ENCODE data around the gene KLF13.

Gene KLF13

GRCh38 chr15:31280046-31280830 is 46.4 kb upstream of the KLF13 start:
- H3K4me3 ChIP-seq (replicated peaks in 1 of 2; ENCODE audit: low read depth in 2 of 2, low read length in 2 of 2): no peak overlapping the region
- no peak for TF ChIP-seq CTCF (IDR thresholded peaks at IDR 0.05; ENCODE audit: low read depth, low read length)
- DNase-seq (ENCODE audit: low read depth in 2 of 2): peak in 1 of 2 donors; percentile 11

- no peak for DNase-seq (ENCODE audit: low read depth in 2 of 2)
- TF ChIP-seq CTCF (IDR thresholded peaks at IDR 0.05; ENCODE audit: low read depth, low read length): no peak
- no peak overlapping the region for H3K4me3 ChIP-seq (replicated peaks in 1 of 2; ENCODE audit: low read depth in 2 of 2, low read length in 2 of 2)
Observed at GRCh38 chr15:31280831-31281216, 45.8 kb upstream of the KLF13 start.

- H3K4me3 ChIP-seq (replicated peaks in 1 of 2; ENCODE audit: low read depth in 2 of 2, low read length in 2 of 2): no peak overlapping the region
- DNase-seq (ENCODE audit: low read depth in 2 of 2): no peak
- no peak for TF ChIP-seq CTCF (IDR thresholded peaks at IDR 0.05; ENCODE audit: low read depth, low read length)
Observed at GRCh38 chr15:31283043-31283442, 43.6 kb upstream of the KLF13 start.

- TF ChIP-seq CTCF (IDR thresholded peaks at IDR 0.05; ENCODE audit: low read depth, low read length): no peak
- no peak for DNase-seq (ENCODE audit: low read depth in 2 of 2)
Observed at GRCh38 chr15:31285772-31286261, 40.8 kb upstream of the KLF13 start.

DNA sequence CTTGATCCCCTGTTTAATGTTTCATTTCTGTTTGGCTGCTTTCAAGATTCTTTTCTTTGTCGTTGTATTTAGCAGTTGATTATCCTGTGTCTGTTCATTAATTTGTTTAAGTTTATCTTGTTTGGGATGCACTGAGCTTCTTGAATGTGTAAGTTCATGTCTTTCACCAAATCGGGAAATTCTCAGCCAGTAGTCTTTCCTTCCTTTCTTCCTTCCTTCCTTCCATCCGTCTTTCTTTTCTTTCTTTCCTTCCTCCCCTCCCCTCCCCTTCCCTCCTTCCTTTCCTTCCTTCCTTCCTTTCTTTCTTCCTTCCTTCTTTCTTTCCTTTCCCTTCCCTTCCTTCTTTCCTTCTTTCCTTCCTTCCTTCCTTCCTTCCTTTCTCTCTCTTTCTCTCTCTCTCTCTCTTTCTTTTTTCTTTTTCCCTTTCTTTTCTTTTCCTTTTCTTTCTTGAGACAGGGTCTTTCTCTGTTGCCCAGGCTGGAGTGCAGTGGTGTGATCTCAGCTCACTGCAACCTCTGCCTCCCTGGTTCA is 35.5 kb upstream of the KLF13 start:
- no peak for TF ChIP-seq CTCF (IDR thresholded peaks at IDR 0.05; ENCODE audit: low read depth, low read length)
- no peak for DNase-seq (ENCODE audit: low read depth in 2 of 2)

More at GRCh38 chr15:31285772-31286261, 40.8 kb upstream of the KLF13 start:
- H3K4me3 ChIP-seq (replicated peaks in 1 of 2; ENCODE audit: low read depth in 2 of 2, low read length in 2 of 2): no peak overlapping the region

DNA sequence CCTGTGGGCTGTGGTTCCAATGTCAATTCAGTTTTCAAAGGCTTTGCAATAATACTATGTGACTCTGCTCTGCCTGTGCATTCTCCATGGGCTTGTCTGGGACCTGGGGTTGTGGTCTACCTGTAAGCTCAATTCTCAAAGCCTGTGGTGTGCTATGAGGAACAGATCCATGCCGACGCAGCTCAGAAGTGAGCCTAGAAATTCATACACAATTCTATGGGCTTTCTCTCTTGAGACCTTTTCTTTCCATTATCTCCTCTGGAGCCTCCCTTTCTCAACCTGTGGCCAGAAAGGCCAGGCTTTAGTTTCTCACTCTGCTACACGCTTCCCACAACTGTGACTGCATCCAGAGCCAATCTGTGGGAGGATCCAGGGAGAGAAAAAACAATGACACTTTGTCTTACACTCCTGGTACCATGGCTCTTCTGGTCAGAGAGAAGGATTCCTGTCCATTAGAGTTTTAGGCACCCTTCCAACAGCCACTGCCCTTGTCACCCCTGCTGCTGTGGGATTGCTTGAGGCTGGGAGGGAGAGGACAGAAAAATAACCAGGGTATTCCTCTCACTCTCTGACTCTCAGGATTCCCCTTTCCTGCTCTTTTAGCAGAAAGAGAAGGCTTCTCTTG is 34.1 kb upstream of the KLF13 start:
- H3K4me3 ChIP-seq (replicated peaks in 1 of 2; ENCODE audit: low read depth in 2 of 2, low read length in 2 of 2): no peak overlapping the region
- peak in 1 of 2 donors; percentile 15 for DNase-seq (ENCODE audit: low read depth in 2 of 2)
- no peak for TF ChIP-seq CTCF (IDR thresholded peaks at IDR 0.05; ENCODE audit: low read depth, low read length)

More for the DNA sequence above, 35.5 kb upstream of the KLF13 start:
- no peak overlapping the region for H3K4me3 ChIP-seq (replicated peaks in 1 of 2; ENCODE audit: low read depth in 2 of 2, low read length in 2 of 2)
